NCI-H1092 treated with DMSO at 0.1 percent for 48 hours (cell line): ENCODE measurements around the gene STX18.
A peak's percentile ranks its signal among the peaks of the same experiment; 100 is the strongest.
"Not testable (repeated sequence)": the region's sequence is repeated elsewhere in the genome, so short reads cannot be mapped to it uniquely, and the experiment has no call there.

ENCODE experiments used
- DNase-seq: peaks from one replicate; lab custom pipeline; 2025; lab: John Stamatoyannopoulos, UW

Gene STX18

GRCh38 chr4:4437798-4438470 is 103.9 kb downstream of the STX18 start:
- DNase-seq: no peak

GRCh38 chr4:4436244-4436823 is 105.5 kb downstream of the STX18 start:
- no peak for DNase-seq

- DNase-seq: no peak
Measured at GRCh38 chr4:4433941-4434340, 107.9 kb downstream of the STX18 start.

- DNase-seq: no peak
Measured at GRCh38 chr4:4432341-4433125, 109.3 kb downstream of the STX18 start.

GRCh38 chr4:4430492-4431195 is 111.2 kb downstream of the STX18 start:
- DNase-seq: peak; percentile 61

- DNase-seq: no peak
Measured at GRCh38 chr4:4428966-4429875, 112.6 kb downstream of the STX18 start.

- DNase-seq: no peak
Measured at GRCh38 chr4:4427886-4428285, 114.0 kb downstream of the STX18 start.

- DNase-seq: no peak
Measured at GRCh38 chr4:4427121-4427870, 114.6 kb downstream of the STX18 start.

- DNase-seq: no peak
Measured at GRCh38 chr4:4426511-4427120, 115.2 kb downstream of the STX18 start.

GRCh38 chr4:4425696-4426095 is 116.2 kb downstream of the STX18 start:
- no peak for DNase-seq

GRCh38 chr4:4425119-4425690 is 116.6 kb downstream of the STX18 start:
- no peak for DNase-seq

- no peak for DNase-seq
Measured at GRCh38 chr4:4424499-4425115, 117.2 kb downstream of the STX18 start.

- DNase-seq: no peak
Measured at GRCh38 chr4:4423706-4424498, 117.9 kb downstream of the STX18 start.

GRCh38 chr4:4422856-4423499 is 118.9 kb downstream of the STX18 start:
- no peak for DNase-seq

GRCh38 chr4:4422117-4422516 is 119.7 kb downstream of the STX18 start:
- not testable (repeated sequence) for DNase-seq

- no peak for DNase-seq
Measured at GRCh38 chr4:4421356-4421755, 120.5 kb downstream of the STX18 start.

GRCh38 chr4:4420421-4420820 is 121.4 kb downstream of the STX18 start:
- no peak for DNase-seq

GRCh38 chr4:4419896-4420295 is 122.0 kb downstream of the STX18 start:
- DNase-seq: no peak
